IMR-90 (cell line): ENCODE measurements around the gene HES7. TPM values are rescaled to one million over a fixed set of nuclear protein-coding genes. Genes with fewer than 3 reads are reported as not detected.

Experiments
- ATAC-seq: fragments of 200-7000 bp; cut with Tn5 transposase; 2 replicates; pipeline ENCODE4 v1.9.1; 2020; ENCODE audit warnings: low read depth, mild to moderate bottlenecking, moderate library complexity
- BruUV-seq: library from RNA; stranded (reverse); fragments of 400-500 nt; replicated peaks from 2 replicates; lab custom pipeline; 2021; lab: Mats Ljungman, UMichigan
- CTCF ChIA-PET: fragments of 300-600 bp; formaldehyde crosslinking; extraction: SDS; loops from one replicate; lab custom pipeline; 2021; ENCODE audit warnings: antibody characterized with exemption; lab: Yijun Ruan, JAX
- POLR2A ChIA-PET: fragments of 300-600 bp; sonication (Branson Sonifier 250); formaldehyde crosslinking; loops from one replicate; lab custom pipeline; 2022; ENCODE audit warnings: antibody characterized with exemption; ENCODE audit not compliant: unreplicated experiment; lab: Charles Lee
- DNase-seq: peaks from one replicate; pipeline ENCODE4 v3.0.0; 2013
- H2AFZ ChIP-seq: replicated peaks from 2 replicates; pipeline ENCODE3; 2013; ENCODE audit warnings: low read length, mild to moderate bottlenecking; ENCODE audit not compliant: poor library complexity
- H2AK5ac ChIP-seq: 2 replicates; pipeline ENCODE4 v1.6.1; 2013; ENCODE audit warnings: low read depth, low read length, inconsistent platforms
- H2AK9ac ChIP-seq: replicated peaks from 2 replicates; pipeline ENCODE3; 2013; ENCODE audit warnings: mild to moderate bottlenecking, low read depth, low read length, moderate library complexity; ENCODE audit not compliant: poor library complexity
- H2BK120ac ChIP-seq: 2 replicates; pipeline ENCODE4 v1.6.1; 2013; ENCODE audit warnings: low read depth, low read length, inconsistent platforms
- H2BK15ac ChIP-seq: 3 replicates; pipeline ENCODE4 v1.6.1; 2013; ENCODE audit warnings: low read depth, low read length, inconsistent platforms
- H2BK20ac ChIP-seq: 2 replicates; pipeline ENCODE4 v1.6.1; 2013; ENCODE audit warnings: low read depth, mild to moderate bottlenecking, inconsistent platforms, low read length, moderate library complexity
- H2BK5ac ChIP-seq: 2 replicates; pipeline ENCODE4 v1.6.1; 2013; ENCODE audit warnings: mild to moderate bottlenecking, low read depth, low read length, inconsistent platforms; ENCODE audit not compliant: poor library complexity, severe bottlenecking
- H3K14ac ChIP-seq: replicated peaks from 2 replicates; pipeline ENCODE4 v1.6.1; 2013; ENCODE audit warnings: low read depth, low read length, inconsistent platforms
- H3K18ac ChIP-seq: 2 replicates; pipeline ENCODE4 v1.6.1; 2013; ENCODE audit warnings: low read depth, low read length, control low read depth
- H3K23ac ChIP-seq: 2 replicates; pipeline ENCODE4 v1.6.1; 2013; ENCODE audit warnings: low read depth, low read length, inconsistent platforms
- H3K27ac ChIP-seq: 2 replicates; pipeline ENCODE4 v1.5.1; 2013; ENCODE audit warnings: mild to moderate bottlenecking, control low read depth, low read length; ENCODE audit not compliant: insufficient read depth
- H3K27me3 ChIP-seq: 2 replicates; pipeline ENCODE4 v1.6.1; 2013; ENCODE audit warnings: low read length; ENCODE audit not compliant: control insufficient read depth, insufficient read depth
- H3K36me3 ChIP-seq: 2 replicates; pipeline ENCODE4 v1.6.1; 2013; ENCODE audit warnings: low read length, mixed read lengths; ENCODE audit not compliant: control insufficient read depth, insufficient read depth
- H3K4ac ChIP-seq: 2 replicates; pipeline ENCODE4 v1.6.1; 2013; ENCODE audit warnings: low read depth, low read length, inconsistent platforms
- H3K4me1 ChIP-seq: 2 replicates; pipeline ENCODE4 v1.6.1; 2013; ENCODE audit warnings: low read length, mixed read lengths; ENCODE audit not compliant: control insufficient read depth, insufficient read depth
- H3K4me2 ChIP-seq: 2 replicates; pipeline ENCODE4 v1.6.1; 2013; ENCODE audit warnings: low read depth, mild to moderate bottlenecking, control low read depth, low read length, moderate library complexity
- H3K4me3 ChIP-seq: 2 replicates; pipeline ENCODE4 v1.5.1; 2013; ENCODE audit warnings: low read depth, mild to moderate bottlenecking, control low read depth, low read length, moderate library complexity; ENCODE audit not compliant: insufficient read depth
- H3K56ac ChIP-seq: 2 replicates; pipeline ENCODE4 v1.6.1; 2013; ENCODE audit warnings: low read length, inconsistent platforms; ENCODE audit not compliant: insufficient read depth; ENCODE audit errors: extremely low read depth
- H3K79me1 ChIP-seq, 2 experiments: 2 replicates each; pipeline ENCODE4 v1.6.1; 2013; ENCODE audit warnings: low read length in 2 of 2, inconsistent platforms in 1 of 2, low read depth in 1 of 2
- H3K9ac ChIP-seq: 2 replicates; pipeline ENCODE4 v1.6.1; 2013; ENCODE audit warnings: low read depth, low read length, control low read depth
- H3K9me1 ChIP-seq: 2 replicates; pipeline ENCODE4 v1.6.1; 2013; ENCODE audit warnings: low read length, inconsistent platforms; ENCODE audit not compliant: insufficient read depth
- H3K9me3 ChIP-seq: 2 replicates; pipeline ENCODE4 v1.6.1; 2013; ENCODE audit warnings: low read length; ENCODE audit not compliant: control insufficient read depth, insufficient read depth
- H4K20me1 ChIP-seq: 2 replicates; pipeline ENCODE4 v1.6.1; 2013; ENCODE audit warnings: low read length, inconsistent platforms; ENCODE audit not compliant: insufficient read depth
- H4K5ac ChIP-seq: 2 replicates; pipeline ENCODE4 v1.6.1; 2013; ENCODE audit warnings: mild to moderate bottlenecking, low read depth, low read length, control low read depth
- H4K8ac ChIP-seq, 2 experiments: 2 replicates each; pipeline ENCODE4 v1.6.1; 2013; ENCODE audit warnings: low read depth in 2 of 2, low read length in 2 of 2, control low read depth in 1 of 2, inconsistent platforms in 1 of 2
- H4K91ac ChIP-seq: 2 replicates; pipeline ENCODE4 v1.6.1; 2013; ENCODE audit warnings: low read depth, low read length, inconsistent platforms; ENCODE audit not compliant: insufficient read depth
- CEBPB ChIP-seq: IDR thresholded peaks from 2 replicates; pipeline ENCODE4 v1.6.1; 2012; ENCODE audit warnings: low read depth, low read length, improper control_type of control experiment
- CHD1 ChIP-seq: IDR thresholded peaks from 2 replicates; pipeline ENCODE4 v1.6.1; 2012; ENCODE audit warnings: low read depth, low read length, improper control_type of control experiment
- CTCF ChIP-seq: conservative IDR thresholded peaks from 2 replicates; pipeline ENCODE4 v1.5.1; 2012; ENCODE audit warnings: mild to moderate bottlenecking, low read depth, low read length, improper control_type of control experiment
- FOS ChIP-seq: fragments of 150-350 bp; IDR thresholded peaks from 2 replicates; pipeline ENCODE4 v1.6.1; 2016; ENCODE audit warnings: low read depth, low read length
- POLR2A ChIP-seq: IDR thresholded peaks from 2 replicates; pipeline ENCODE4 v1.6.1; 2012; ENCODE audit warnings: mild to moderate bottlenecking, low read depth, low read length
- RAD21 ChIP-seq: IDR thresholded peaks from 2 replicates; pipeline ENCODE4 v1.6.1; 2012; ENCODE audit warnings: low read length, improper control_type of control experiment
- RCOR1 ChIP-seq: IDR thresholded peaks from 2 replicates; pipeline ENCODE4 v1.6.1; 2012; ENCODE audit warnings: mild to moderate bottlenecking, low read length, improper control_type of control experiment; ENCODE audit not compliant: insufficient replicate concordance
- RFX5 ChIP-seq: IDR thresholded peaks from 2 replicates; pipeline ENCODE4 v1.8.0; 2012; ENCODE audit warnings: low read depth, mild to moderate bottlenecking, low read length, moderate library complexity
- SMC3 ChIP-seq: fragments of 150-350 bp; IDR thresholded peaks from 2 replicates; pipeline ENCODE4 v1.6.1; 2016; ENCODE audit warnings: low read depth, mild to moderate bottlenecking, antibody characterized with exemption, low read length, moderate library complexity
- WGBS, 2 experiments: methylation state at CpG; one replicate each; pipeline versions ENCODE4 v1.1.5 to v1.1.7; 2013; ENCODE audit warnings: missing lambda C conversion rate in 2 of 2; ENCODE audit not compliant: insufficient read length in 1 of 2; ENCODE audit errors: extremely low coverage in 2 of 2; 5-methylcytosine and 5-hydroxymethylcytosine counted together
- dilution Hi-C: fragments of 300-500 bp; cut with HindIII; formaldehyde crosslinking; loops from one replicate; pipeline ENCODE4 v1.14.3; 2018; ENCODE audit warnings: low sequenced_read_pairs; ENCODE audit not compliant: unreplicated experiment
- in situ Hi-C: fragments of 300-500 bp; cut with MboI; formaldehyde crosslinking; loops from 3 replicates; pipeline ENCODE4 v1.14.3; 2019; ENCODE audit warnings: low sequenced_read_pairs, inconsistent platforms, mixed read lengths
- intact Hi-C: fragments of 100-400 bp; cut with micrococcal nuclease; formaldehyde crosslinking; loops from 2 replicates; pipeline ENCODE4 v1.10.0; 2022
- polyA plus RNA-seq, 3 experiments: library from polyadenylated mRNA; depleted of rRNA; stranded (reverse); fragments of >200 nt; gene quantifications; 2 replicates each; pipeline ENCODE4 v1.2.3, GENCODE V29; 2012; ENCODE audit warnings: low replicate concordance in 1 of 3
- total RNA-seq: library from RNA; depleted of rRNA; stranded (reverse); fragments of >200 nt; gene quantifications from 2 replicates; pipeline ENCODE4 v1.2.3, GENCODE V29; 2012

HES7 gene
- total and polyA plus RNA-seq, 2 of the 4 experiments (the other 2 are of a cell fraction): 0.43 TPM; not detected in 1

GRCh38 chr17:8151120-8151640 lies 27.3 kb upstream of the HES7 start (continued):
- TF ChIP-seq FOS (no peak), CHD1 (no peak)

DNA sequence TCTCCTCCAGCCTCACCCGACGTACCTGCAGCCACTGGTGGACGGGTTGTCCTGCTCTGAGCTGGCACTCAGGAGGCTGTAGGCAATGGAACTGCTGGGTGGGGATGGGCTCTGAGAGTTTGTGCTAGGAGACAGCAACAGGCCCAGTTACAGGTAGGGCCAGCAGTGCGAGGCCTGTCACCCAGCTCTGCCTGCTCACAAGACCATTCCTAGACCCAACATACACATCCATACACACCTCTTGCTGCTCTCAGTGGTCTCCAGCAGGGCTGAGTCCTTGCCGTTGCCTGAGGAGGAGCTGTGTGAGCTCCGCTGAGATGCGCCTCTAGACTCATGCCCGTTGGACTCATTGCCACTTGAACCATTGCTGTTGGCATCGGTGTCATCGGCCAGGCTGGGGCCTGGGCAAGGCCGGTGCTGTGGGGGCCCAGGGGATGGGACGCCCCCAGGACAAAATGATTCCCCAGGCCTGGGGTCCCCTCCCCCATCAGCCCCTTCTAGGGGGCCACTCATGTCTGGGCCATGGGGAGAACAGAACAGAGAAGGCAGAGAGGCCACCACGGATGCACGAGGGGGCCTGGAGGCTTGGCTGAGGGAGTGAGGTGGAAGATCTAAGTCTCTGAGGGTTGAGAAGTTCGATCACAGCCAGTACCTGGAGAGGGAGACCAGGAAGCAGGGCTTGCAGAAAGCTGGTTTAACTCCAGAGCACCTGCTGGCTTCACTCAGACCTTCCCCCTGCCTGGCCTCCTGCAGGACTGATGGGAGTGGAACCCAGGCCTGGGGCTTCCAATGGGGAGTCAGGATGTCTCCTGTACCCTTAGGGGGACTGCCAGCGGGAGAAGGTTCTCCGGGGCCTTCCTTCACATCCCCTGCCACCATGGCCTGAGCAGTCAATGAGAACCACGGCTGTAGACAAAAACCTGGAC lies 26.6 kb upstream of the HES7 start:
- Histone ChIP-seq H2BK15ac (peak overlapping the region; percentile 40; the same call in 1 of the 3 replicates), H2BK120ac (peak overlapping the region; percentile 53; the same call in 1 of the 2 replicates), H4K8ac (peak overlapping the region in 1 of 2 experiments; percentile 79; a peak in 2 of 4 replicates), H3K27me3 (no peaks in the 10 kb centered on the region), H2AK5ac (peak overlapping the region; percentile 47; the same call in 1 of the 2 replicates), H3K4ac (peak overlapping the region; percentile 83; the same call in 1 of the 2 replicates), H2BK5ac (peak overlapping the region; percentile 59), H3K4me2 (peak overlapping the region; percentile 84), H4K20me1 (peaks cover 9% of the 10 kb centered on the region), H3K36me3 (peaks cover 39% of the 10 kb centered on the region), H3K9me1 (peaks cover 18% of the 10 kb centered on the region), H4K91ac (peak overlapping the region; percentile 73), H3K9me3 (no peaks in the 10 kb centered on the region), H3K79me1 (peaks cover 3 to 31% of the 10 kb centered on the region in 2 experiments; a peak in 2 of 4 replicates), H2AK9ac (peak overlapping the region; percentile 90), H3K4me3 (0 out of 2 replicates have a peak overlapping the region, but pooled peaks have one; percentile 17), H3K14ac (peak overlapping the region; percentile 77), H3K9ac (peak overlapping the region; percentile 18; the same call in 1 of the 2 replicates), H3K56ac (no peak overlapping the region), H3K18ac (no peak overlapping the region), H2BK20ac (peak overlapping the region; percentile 44; the same call in 1 of the 2 replicates), H2AFZ (peak overlapping the region; percentile 88), H3K23ac (no peak overlapping the region), H3K4me1 (peaks cover 21% of the 10 kb centered on the region), H4K5ac (no peak overlapping the region), H3K27ac (peak overlapping the region; percentile 50)
- POLR2A ChIA-PET: interaction anchor here (0.5 kb wide), 1 partner anchor 97 kb away, joined by 3 read pairs; the partner anchor contains the start of gene CTC1
- in situ Hi-C loops (loop anchor here (25.0 kb wide), 1 partner anchor 913 kb away; the partner anchor contains the start of genes DVL2, GABARAP and PHF23), dilution Hi-C loops (no loop called here), intact Hi-C loops (no loop called here)
- CTCF ChIA-PET: interaction anchor here (0.6 to 1.5 kb wide), 3 partner anchors 9 to 31 kb away, joined by 3 read pairs; no protein-coding TSS in a partner anchor
- TF ChIP-seq FOS: no peak
- no peak for TF ChIP-seq CEBPB
- TF ChIP-seq RCOR1: no peak
- no peak for TF ChIP-seq SMC3
- no peak; the same call in 1 of the 2 replicates for TF ChIP-seq POLR2A
- TF ChIP-seq RFX5: no peak
- no peak for TF ChIP-seq RAD21
- TF ChIP-seq CTCF: no peak
- TF ChIP-seq CHD1: no peak
- no TSS peak for BruUV-seq
- DNase-seq (no peak), ATAC-seq (no peak)
- WGBS, 2 experiments: 82% methylated on average over 8 of the region's 18 CpGs; no CpG with 5 or more reads in 1 of the 2 experiments
